HG02840 (cell line): ENCODE measurements around the gene TXK.

Experiments
- ATAC-seq: cut with Tn5 transposase; IDR thresholded peaks from one replicate; pipeline ENCODE4 v1.9.1; 2021; ENCODE audit warnings: mild to moderate bottlenecking, moderate library complexity, moderate number of reproducible peaks; ENCODE audit not compliant: unreplicated experiment, low FRiP score

The TXK gene

DNA sequence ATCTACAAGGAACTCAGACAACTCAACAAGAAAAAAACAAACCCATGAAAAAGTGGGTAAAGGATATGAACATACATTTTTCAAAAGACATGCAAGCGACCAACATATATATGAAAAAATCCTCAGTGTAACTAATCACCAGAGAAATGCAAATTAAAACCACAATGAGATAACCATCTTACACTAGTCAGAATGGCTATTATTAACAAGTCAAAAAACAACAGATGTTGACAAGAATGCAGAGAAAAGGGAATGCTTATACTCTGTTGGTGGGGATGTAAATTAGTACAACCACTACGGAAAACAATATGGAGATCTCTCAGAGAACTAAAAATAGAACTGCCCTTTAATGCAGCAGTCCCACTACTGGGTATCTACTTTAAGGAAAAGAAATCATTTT, 105.4 kb downstream of the TXK start:
- peak; percentile 47 for ATAC-seq

GRCh38 chr4:48027653-48028052, 106.4 kb downstream of the TXK start:
- peak; percentile 67 for ATAC-seq

- no peak for ATAC-seq
These were observed 109.0 kb downstream of the TXK start for GRCh38 chr4:48025005-48025404.

DNA sequence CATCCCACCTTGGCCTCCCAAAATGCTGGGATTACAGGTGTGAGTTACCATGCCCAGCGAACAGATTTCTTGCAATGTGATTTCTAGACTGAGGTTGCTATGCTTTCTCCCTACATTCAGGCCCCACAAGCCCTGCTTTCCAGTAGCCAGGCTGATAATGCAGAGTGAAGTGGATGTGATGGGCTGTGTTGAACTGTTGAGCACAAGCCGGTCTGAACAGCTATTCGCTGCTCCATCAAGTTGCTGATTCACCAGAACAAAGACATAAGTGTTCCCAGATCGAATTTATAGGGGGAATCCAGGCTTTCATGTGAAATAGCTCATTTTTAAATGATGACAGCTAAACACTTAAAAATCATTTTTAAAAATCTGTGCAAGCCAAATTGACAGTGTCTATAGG, 109.5 kb downstream of the TXK start:
- ATAC-seq, result no peak

- no peak for ATAC-seq
These were observed 111.8 kb downstream of the TXK start for GRCh38 chr4:48022192-48022799.

DNA sequence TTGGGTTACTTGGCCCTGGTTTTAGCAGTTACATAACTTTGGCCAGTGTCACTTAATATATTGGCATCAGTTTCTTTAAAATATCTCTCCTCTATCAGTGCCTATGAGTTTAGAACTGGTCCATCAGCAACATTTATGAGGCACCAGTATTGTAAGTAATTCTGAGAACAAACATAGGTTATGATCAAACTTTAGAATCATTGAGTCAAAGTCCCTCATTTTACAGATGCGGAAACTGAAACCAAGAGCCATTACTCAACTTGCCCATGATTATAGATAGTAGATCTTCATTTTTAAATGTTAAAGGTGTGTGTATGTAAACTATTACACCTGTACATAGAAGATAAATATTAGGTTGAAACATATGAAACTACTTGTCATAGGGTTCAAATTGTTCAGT, 113.0 kb downstream of the TXK start:
- ATAC-seq, result no peak

DNA sequence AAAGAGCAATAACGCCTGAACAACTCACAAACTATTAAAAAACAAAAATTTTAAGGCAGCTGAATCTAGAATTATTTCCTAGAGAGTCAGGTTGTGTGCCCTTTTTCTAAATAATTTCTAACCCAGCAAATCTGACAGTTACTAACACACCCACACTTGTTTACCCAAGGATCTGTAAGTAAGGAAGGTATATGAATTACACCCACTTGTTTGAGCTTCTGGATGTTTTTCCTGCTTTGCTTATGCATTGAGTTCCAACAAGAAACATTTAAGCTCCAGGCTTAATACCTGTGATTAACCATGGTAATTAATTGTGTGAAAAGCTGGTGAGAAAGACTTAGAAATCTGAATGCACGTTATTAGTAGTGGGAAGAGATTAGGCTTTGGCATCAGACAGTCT, 115.9 kb downstream of the TXK start:
- no peak for ATAC-seq

- ATAC-seq, result no peak
These were observed 116.9 kb downstream of the TXK start for GRCh38 chr4:48017108-48017571.
